GM13977 (cell line): ENCODE data around the gene NFIA.

Experiments
- DNase-seq: peaks from one replicate; pipeline ENCODE4 v3.0.0; 2012; ENCODE audit warnings: low spot score
- in situ Hi-C: fragments of 300-500 bp; cut with MboI; formaldehyde crosslinking; loops from one replicate; pipeline ENCODE4 v1.12.0; 2022; ENCODE audit warnings: low sequenced_read_pairs, low pct_unique_long_range_greater_than_20kb, mixed read lengths, inconsistent platforms; ENCODE audit not compliant: unreplicated experiment
- TF ChIP-seq, protein P1 (sequence below): IDR thresholded peaks from 2 replicates; pipeline ENCODE4 v1.5.1; 2012; ENCODE audit warnings: mild to moderate bottlenecking, control low read depth; ENCODE audit not compliant: insufficient read depth; ENCODE audit errors: extremely low read depth, missing control alignments

NFIA gene

DNA sequence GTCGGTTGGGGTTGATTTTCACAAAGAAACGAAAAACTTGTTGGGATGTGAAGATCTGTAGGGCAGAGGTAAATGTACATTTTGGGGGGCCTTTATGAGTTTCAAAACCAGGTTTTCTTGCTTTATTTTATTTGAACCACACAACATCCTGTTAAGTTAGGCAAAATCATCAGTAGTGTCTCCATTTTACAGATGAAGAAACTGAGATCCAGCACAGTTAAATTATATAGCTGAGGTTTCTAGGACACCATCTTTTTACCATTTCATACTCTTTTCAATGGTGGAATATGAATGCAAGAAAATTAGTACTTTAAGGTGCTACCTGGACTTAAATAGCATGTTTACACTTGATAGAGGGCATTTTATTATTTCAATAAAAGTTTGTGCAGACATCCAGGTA lies 187.7 kb downstream of the NFIA start:
- TF ChIP-seq, protein P1, sequence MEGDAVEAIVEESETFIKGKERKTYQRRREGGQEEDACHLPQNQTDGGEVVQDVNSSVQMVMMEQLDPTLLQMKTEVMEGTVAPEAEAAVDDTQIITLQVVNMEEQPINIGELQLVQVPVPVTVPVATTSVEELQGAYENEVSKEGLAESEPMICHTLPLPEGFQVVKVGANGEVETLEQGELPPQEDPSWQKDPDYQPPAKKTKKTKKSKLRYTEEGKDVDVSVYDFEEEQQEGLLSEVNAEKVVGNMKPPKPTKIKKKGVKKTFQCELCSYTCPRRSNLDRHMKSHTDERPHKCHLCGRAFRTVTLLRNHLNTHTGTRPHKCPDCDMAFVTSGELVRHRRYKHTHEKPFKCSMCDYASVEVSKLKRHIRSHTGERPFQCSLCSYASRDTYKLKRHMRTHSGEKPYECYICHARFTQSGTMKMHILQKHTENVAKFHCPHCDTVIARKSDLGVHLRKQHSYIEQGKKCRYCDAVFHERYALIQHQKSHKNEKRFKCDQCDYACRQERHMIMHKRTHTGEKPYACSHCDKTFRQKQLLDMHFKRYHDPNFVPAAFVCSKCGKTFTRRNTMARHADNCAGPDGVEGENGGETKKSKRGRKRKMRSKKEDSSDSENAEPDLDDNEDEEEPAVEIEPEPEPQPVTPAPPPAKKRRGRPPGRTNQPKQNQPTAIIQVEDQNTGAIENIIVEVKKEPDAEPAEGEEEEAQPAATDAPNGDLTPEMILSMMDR = no peak
- no peak for DNase-seq
- in situ Hi-C loops = no loop called here

DNA sequence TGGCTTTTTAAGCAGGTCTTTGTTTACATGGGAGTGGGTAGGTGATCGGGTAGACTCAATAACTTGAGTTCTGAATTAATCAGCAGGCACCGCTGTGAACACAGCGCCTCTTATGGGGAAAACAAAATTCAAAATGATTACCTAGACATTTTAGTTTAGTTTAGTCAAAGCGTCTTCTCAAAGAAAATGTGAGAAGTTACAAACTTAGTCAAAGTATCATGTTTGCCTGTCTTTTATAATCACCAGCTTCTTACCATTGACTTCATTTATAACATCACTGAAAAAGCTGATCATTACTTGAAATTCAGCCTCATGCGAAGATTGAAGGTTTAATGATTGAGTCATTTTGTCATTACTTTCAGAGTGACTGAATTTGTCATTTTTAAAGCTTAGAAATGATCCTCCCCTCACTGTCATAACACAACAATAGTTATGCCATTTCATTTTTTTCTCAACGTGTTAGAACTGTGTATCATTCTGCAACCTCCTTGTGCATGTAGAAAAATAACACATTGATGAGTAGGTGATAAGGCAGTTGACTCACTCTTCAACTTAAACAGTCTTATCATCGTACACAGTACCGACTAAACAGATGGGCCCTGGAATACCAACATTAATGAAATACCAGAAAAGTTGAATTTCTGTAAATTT lies 188.5 kb downstream of the NFIA start:
- no peak for DNase-seq
- in situ Hi-C loops = no loop called here
- TF ChIP-seq, protein P1 = no peak

DNA sequence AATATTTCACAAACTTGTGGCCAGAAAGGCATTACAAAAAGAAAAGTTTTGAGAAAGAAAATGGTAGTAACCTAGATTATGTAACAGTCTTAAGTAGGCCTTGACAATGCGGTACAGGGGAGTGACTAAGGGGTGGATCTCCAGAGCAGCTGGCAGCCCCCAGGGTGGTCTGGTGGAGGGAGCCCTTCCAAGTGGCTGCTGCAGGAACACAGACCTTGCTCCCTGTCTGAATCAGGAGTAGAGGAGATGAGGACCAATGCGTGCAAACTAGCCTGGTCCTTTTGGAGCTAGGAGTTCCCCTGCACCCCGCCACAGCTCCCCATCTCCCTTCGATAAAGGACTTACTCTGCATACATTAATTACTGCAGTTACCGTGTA lies 189.0 kb downstream of the NFIA start:
- in situ Hi-C loops = no loop called here
- TF ChIP-seq, protein P1 = no peak
- DNase-seq = no peak

DNA sequence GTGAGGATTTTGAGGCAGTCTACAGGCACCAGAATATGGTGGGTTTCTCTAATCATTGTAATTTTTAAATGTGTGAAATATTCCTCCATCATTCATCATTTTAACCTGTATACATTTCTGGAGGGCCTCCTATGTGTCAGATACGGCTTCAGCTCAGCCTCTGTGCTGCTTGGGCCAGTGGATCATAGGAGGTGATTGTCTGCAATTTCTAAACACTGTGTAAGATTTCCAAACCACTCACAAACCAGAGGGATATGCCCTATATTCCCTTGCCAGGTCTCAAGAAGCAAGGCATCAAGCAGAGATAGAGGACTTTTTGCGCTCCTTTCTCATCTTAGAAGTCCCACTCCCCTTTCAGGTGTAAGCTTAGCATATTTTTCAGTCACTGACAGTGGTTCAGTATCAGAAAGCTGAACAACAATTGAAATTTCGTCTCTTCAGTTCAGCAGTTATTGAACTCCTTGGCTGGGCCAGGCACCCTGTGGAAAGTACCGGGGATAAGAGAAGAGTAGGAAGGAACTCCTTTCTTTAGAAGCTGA lies 190.9 kb downstream of the NFIA start:
- DNase-seq = no peak
- in situ Hi-C loops = no loop called here
- TF ChIP-seq, protein P1 = no peak

DNA sequence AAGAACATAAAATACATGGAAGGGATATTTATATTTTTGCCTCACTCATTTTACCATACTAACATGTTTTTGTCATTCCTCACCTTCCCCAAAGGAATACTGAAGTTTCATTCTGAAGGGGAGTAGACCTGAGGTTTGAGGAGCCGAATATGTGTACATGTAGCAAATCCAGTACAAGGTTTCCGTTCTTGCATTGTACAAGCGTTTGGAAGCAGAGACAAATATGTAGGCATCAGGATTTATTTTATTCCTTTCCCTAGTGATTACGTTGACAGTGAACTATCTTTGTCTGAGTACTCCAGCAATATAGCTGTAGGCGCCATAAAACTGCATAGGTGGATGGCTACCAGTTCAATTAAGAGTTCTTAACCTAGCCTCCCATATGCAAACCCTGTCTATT lies 191.5 kb downstream of the NFIA start:
- no peak for DNase-seq
- in situ Hi-C loops = no loop called here
- TF ChIP-seq, protein P1 = no peak

DNA sequence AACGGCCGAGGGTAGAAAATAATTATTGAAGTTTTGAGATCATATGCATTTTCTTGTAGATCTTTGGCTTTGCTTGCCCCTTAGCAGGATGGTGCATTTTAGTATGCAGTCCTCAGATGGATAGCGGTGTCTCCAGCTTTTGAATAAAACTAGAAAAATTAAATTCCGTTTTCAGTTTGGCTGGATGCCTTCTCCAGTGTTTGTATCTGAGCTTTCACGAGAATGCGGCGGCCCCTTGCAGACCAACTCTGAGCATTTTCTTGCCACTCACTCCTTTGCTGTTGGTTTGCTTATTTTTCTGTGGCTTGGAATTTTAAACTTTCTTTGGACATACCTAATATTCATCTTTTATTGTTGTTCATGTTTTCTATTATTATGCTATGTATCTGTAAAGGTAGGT lies 192.6 kb downstream of the NFIA start:
- TF ChIP-seq, protein P1 = no peak
- in situ Hi-C loops = no loop called here
- no peak for DNase-seq
